ENCODE results near the gene UBE3D. TPM values are rescaled to one million over a fixed set of nuclear protein-coding genes. Genes with fewer than 3 reads are reported as not detected.
A peak's percentile ranks its signal among the peaks of the same experiment; 100 is the strongest.

Gene UBE3D
- total and polyA plus RNA-seq, 2 experiments from 2014 or later: 7.3 to 11.4 TPM

DNA sequence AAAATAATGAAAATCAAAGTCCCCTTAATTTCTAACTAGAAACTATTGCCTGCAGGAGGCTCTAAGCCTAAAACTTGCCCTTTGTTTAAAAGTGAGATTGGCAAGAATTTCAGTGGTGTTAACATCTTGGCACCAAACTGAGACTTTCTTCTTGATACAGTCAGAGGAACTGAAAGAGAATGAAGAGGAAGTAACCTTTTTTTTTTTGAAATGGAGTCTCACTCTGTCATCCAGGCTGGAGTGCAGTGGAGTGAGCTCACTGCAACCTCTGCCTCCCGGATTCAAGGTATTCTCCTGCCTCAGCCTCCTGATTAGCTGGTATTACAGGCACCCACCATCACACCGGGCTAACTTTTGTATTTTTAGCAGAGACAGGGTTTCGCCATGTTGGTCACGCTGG is 5.4 kb upstream of the UBE3D start:
- Histone ChIP-seq H3K9me2 (replicated peaks; ENCODE audit: insufficient read depth) (no peaks in the 10 kb centered on the region), H4K20me1 (ENCODE audit: insufficient read depth, poor library complexity, severe bottlenecking) (no peaks in the 10 kb centered on the region), H3K27me3 (no peaks in the 10 kb centered on the region), H3K4me2 (no peak overlapping the region), H3K4me3 (no peak overlapping the region), H3K9me3 (ENCODE audit: low read depth) (no peaks in the 10 kb centered on the region), H3K36me3 (replicated peaks; ENCODE audit: insufficient read depth, low read depth) (no peaks in the 10 kb centered on the region), H2AFZ (no peak overlapping the region), H3K79me2 (peaks cover 76% of the 10 kb centered on the region), H3K27ac (no peak overlapping the region), H3K4me1 (ENCODE audit: insufficient read depth) (peaks cover 9% of the 10 kb centered on the region)
- no peak for DNase-seq (ENCODE audit: low spot score)
- TF ChIP-seq EZH2 (IDR thresholded peaks at IDR 0.05; ENCODE audit: borderline replicate concordance) (no peak), EZH2phosphoT487 (IDR thresholded peaks at IDR 0.05; ENCODE audit: low read depth, severe bottlenecking, unreplicated experiment) (no peak)
- TF ChIP-seq, protein P1, sequence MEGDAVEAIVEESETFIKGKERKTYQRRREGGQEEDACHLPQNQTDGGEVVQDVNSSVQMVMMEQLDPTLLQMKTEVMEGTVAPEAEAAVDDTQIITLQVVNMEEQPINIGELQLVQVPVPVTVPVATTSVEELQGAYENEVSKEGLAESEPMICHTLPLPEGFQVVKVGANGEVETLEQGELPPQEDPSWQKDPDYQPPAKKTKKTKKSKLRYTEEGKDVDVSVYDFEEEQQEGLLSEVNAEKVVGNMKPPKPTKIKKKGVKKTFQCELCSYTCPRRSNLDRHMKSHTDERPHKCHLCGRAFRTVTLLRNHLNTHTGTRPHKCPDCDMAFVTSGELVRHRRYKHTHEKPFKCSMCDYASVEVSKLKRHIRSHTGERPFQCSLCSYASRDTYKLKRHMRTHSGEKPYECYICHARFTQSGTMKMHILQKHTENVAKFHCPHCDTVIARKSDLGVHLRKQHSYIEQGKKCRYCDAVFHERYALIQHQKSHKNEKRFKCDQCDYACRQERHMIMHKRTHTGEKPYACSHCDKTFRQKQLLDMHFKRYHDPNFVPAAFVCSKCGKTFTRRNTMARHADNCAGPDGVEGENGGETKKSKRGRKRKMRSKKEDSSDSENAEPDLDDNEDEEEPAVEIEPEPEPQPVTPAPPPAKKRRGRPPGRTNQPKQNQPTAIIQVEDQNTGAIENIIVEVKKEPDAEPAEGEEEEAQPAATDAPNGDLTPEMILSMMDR (IDR thresholded peaks at IDR 0.05; ENCODE audit: poor library complexity): no peak
- 93% methylated on average over 4 of the region's 4 CpGs for whole genome bisulfite sequencing (ENCODE audit: low lambda C conversion rate, missing lambda C conversion rate)

DNA sequence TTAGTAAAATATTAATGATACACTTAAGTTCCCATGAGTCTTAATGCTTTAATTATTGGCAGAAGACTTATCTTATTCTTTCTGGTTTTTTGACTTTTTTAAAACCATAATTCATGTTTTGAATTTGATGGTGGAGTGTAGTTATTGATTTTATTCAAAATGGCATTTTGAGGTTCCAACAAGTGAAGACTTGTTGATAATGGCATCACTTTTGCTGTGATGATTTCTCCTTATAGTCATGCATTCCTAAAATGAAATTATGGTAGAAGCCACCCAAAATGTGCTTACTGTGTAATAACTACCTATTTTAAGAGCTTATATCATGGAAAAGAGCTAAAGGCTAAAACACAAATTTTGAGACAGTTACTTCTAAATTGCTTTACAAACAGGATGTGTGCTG is 4.0 kb upstream of the UBE3D start:
- Histone ChIP-seq H3K4me2 (peak overlapping the region; percentile 80), H3K79me2 (peaks cover 64% of the 10 kb centered on the region), H3K9me3 (ENCODE audit: low read depth) (no peaks in the 10 kb centered on the region), H3K27me3 (no peaks in the 10 kb centered on the region), H4K20me1 (ENCODE audit: insufficient read depth, poor library complexity, severe bottlenecking) (no peaks in the 10 kb centered on the region), H3K4me1 (ENCODE audit: insufficient read depth) (peaks cover 9% of the 10 kb centered on the region), H3K9me2 (replicated peaks; ENCODE audit: insufficient read depth) (no peaks in the 10 kb centered on the region), H2AFZ (no peak overlapping the region), H3K4me3 (no peak overlapping the region), H3K27ac (peak overlapping the region; percentile 94), H3K36me3 (replicated peaks; ENCODE audit: insufficient read depth, low read depth) (no peaks in the 10 kb centered on the region)
- TF ChIP-seq EZH2phosphoT487 (IDR thresholded peaks at IDR 0.05; ENCODE audit: low read depth, severe bottlenecking, unreplicated experiment) (no peak), EZH2 (IDR thresholded peaks at IDR 0.05; ENCODE audit: borderline replicate concordance) (no peak)
- TF ChIP-seq, protein P1 (IDR thresholded peaks at IDR 0.05; ENCODE audit: poor library complexity): no peak
- DNase-seq (ENCODE audit: low spot score): no peak

DNA sequence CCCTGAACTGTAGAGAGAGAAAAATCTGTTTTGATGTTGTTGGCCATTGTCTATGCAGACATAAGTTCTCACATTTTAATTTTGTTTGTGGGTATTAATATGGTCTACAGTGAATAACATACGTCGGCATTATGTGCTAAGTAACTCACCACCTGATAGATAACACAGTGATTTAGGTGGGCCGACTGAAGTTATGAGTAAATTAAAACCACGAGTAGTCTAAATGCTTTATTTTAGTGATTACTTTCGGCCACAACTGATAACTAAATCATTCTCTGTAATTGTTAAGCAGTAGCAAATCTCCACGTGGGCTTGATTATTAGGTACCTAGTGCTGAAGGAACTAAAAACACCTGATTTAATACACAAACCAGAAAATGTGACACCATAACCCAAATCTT is 3.0 kb upstream of the UBE3D start:
- Histone ChIP-seq H3K4me1 (ENCODE audit: insufficient read depth) (peaks cover 9% of the 10 kb centered on the region), H3K27me3 (no peaks in the 10 kb centered on the region)
- DNase-seq (ENCODE audit: low spot score): no peak

More for the DNA sequence above, 3.0 kb upstream of the UBE3D start:
- WGBS (ENCODE audit: low lambda C conversion rate, missing lambda C conversion rate): 21% methylated on average over 6 of the region's 6 CpGs
- H3K27ac ChIP-seq: peak overlapping the region; percentile 94
- H3K79me2 ChIP-seq: peaks cover 63% of the 10 kb centered on the region
- TF ChIP-seq EZH2 (IDR thresholded peaks at IDR 0.05; ENCODE audit: borderline replicate concordance) (no peak), EZH2phosphoT487 (IDR thresholded peaks at IDR 0.05; ENCODE audit: low read depth, severe bottlenecking, unreplicated experiment) (no peak)
- TF ChIP-seq, protein P1 (IDR thresholded peaks at IDR 0.05; ENCODE audit: poor library complexity): no peak
- no peaks in the 10 kb centered on the region for H3K9me2 ChIP-seq (replicated peaks; ENCODE audit: insufficient read depth)
- H3K36me3 ChIP-seq (replicated peaks; ENCODE audit: insufficient read depth, low read depth): no peaks in the 10 kb centered on the region
- peak overlapping the region; percentile 86 for H2AFZ ChIP-seq
- H4K20me1 ChIP-seq (ENCODE audit: insufficient read depth, poor library complexity, severe bottlenecking): no peaks in the 10 kb centered on the region
- H3K9me3 ChIP-seq (ENCODE audit: low read depth): no peaks in the 10 kb centered on the region
- peak overlapping the region; percentile 72 for H3K4me3 ChIP-seq
- H3K4me2 ChIP-seq: peak overlapping the region; percentile 80
